Stimulated activated CD4-positive, alpha-beta T cell treated with anti-CD3 and anti-CD28 coated beads, Interleukin-15, amount 100 ng/mL, for 48 hours (primary cell): ENCODE results near the gene ABCG1.

Experiments used
- DNase-seq, 2 donors: peaks; one replicate each; pipeline ENCODE4 v3.0.0-alpha.2; 2020; ENCODE audit warnings: low read depth in 2 of 2

The ABCG1 gene

GRCh38 chr21:42271065-42271464 is 52.1 kb downstream of the ABCG1 start:
- DNase-seq: no peak

GRCh38 chr21:42272109-42272962 is 53.4 kb downstream of the ABCG1 start:
- DNase-seq: no peak

GRCh38 chr21:42272984-42273600 is 54.2 kb downstream of the ABCG1 start:
- DNase-seq: no peak

- DNase-seq: no peak
Measured at GRCh38 chr21:42276076-42276475, 57.1 kb downstream of the ABCG1 start.

GRCh38 chr21:42276526-42277154 is 57.7 kb downstream of the ABCG1 start:
- no peak for DNase-seq

- DNase-seq: no peak
Measured at GRCh38 chr21:42277593-42277992, 58.7 kb downstream of the ABCG1 start.

- DNase-seq: no peak
Measured at GRCh38 chr21:42278451-42279149, 59.7 kb downstream of the ABCG1 start.

GRCh38 chr21:42279341-42279871 is 60.5 kb downstream of the ABCG1 start:
- DNase-seq: no peak

- no peak for DNase-seq
Measured at GRCh38 chr21:42279888-42280287, 60.9 kb downstream of the ABCG1 start.

GRCh38 chr21:42280356-42281180 is 61.6 kb downstream of the ABCG1 start:
- no peak for DNase-seq

GRCh38 chr21:42281181-42281680 is 62.3 kb downstream of the ABCG1 start:
- DNase-seq: no peak

- DNase-seq: no peak
Measured at GRCh38 chr21:42282021-42282420, 63.1 kb downstream of the ABCG1 start.

GRCh38 chr21:42282715-42283114 is 63.8 kb downstream of the ABCG1 start:
- no peak for DNase-seq

GRCh38 chr21:42285569-42286245 is 66.8 kb downstream of the ABCG1 start:
- DNase-seq: no peak

- no peak for DNase-seq
Measured at GRCh38 chr21:42286416-42286815, 67.5 kb downstream of the ABCG1 start.

- no peak for DNase-seq
Measured at GRCh38 chr21:42287193-42288083, 68.5 kb downstream of the ABCG1 start.

- no peak for DNase-seq
Measured at GRCh38 chr21:42288962-42289361, 70.0 kb downstream of the ABCG1 start.

- no peak for DNase-seq
Measured at GRCh38 chr21:42289926-42290325, 71.0 kb downstream of the ABCG1 start.

- DNase-seq: no peak
Measured at GRCh38 chr21:42290505-42290904, 71.6 kb downstream of the ABCG1 start.
